Endothelial cell of umbilical vein (primary cell): ENCODE data around the gene ZNF664. TPM values are rescaled to one million over a fixed set of nuclear protein-coding genes. Genes with fewer than 3 reads are reported as not detected.

Source experiments
- BruUV-seq: library from RNA; stranded (reverse); fragments of 400-500 nt; replicated peaks from 2 replicates; lab custom pipeline; 2021; lab: Mats Ljungman, UMichigan
- CTCF ChIA-PET: fragments of 300-600, 350-600 bp; sonication (Branson Sonifier 250); formaldehyde crosslinking; loops from one replicate; lab custom pipeline; 2021; ENCODE audit warnings: antibody characterized with exemption, inconsistent platforms; lab: Charles Lee
- POLR2A ChIA-PET: fragments of 300-600, 350-600 bp; sonication (Branson Sonifier 250); formaldehyde crosslinking; loops from one replicate; lab custom pipeline; 2021; ENCODE audit warnings: antibody characterized with exemption, inconsistent platforms; lab: Charles Lee
- DNase-seq: peaks from one replicate; pipeline ENCODE4 v3.0.0-alpha.2; 2011; ENCODE audit warnings: low read depth, low spot score
- FAIRE-seq: peaks from 2 replicates; lab custom pipeline; 2011; peaks lifted over from hg19 to GRCh38; lab: Jason Lieb, UNC
- H2AFZ ChIP-seq: 2 replicates; pipeline ENCODE4 v1.6.0; 2012; ENCODE audit warnings: low read depth, low read length, control low read depth, inconsistent platforms
- H3K27ac ChIP-seq: 2 replicates; pipeline ENCODE4 v1.5.1; 2011; ENCODE audit warnings: low read depth, mild to moderate bottlenecking, control low read depth, low read length, moderate library complexity; ENCODE audit not compliant: insufficient read depth
- H3K27me3 ChIP-seq, 2 experiments: 2 replicates each; pipeline versions ENCODE4 v1.6.0 to v1.6.1; 2011; ENCODE audit warnings: low read length in 2 of 2, mixed read lengths in 1 of 2; ENCODE audit not compliant: control insufficient read depth in 2 of 2, insufficient read depth in 2 of 2
- H3K36me3 ChIP-seq, 2 experiments: 2 replicates in 1 of 2; 3 replicates in 1 of 2; pipeline ENCODE4 v1.5.1; 2011; ENCODE audit warnings: low read length in 2 of 2, mild to moderate bottlenecking in 1 of 2, moderate library complexity in 1 of 2; ENCODE audit not compliant: control insufficient read depth in 2 of 2, insufficient read depth in 2 of 2; ENCODE audit errors: extremely low read depth in 1 of 2
- H3K4me1 ChIP-seq: 3 replicates; pipeline ENCODE4 v1.5.1; 2011; ENCODE audit warnings: mild to moderate bottlenecking, low read length; ENCODE audit not compliant: control insufficient read depth, insufficient read depth; ENCODE audit errors: extremely low read depth
- H3K4me2 ChIP-seq: 2 replicates; pipeline ENCODE4 v1.6.1; 2011; ENCODE audit warnings: low read length, control low read depth, mixed read lengths; ENCODE audit not compliant: insufficient read depth
- H3K4me3 ChIP-seq, 3 experiments: fragments of 200-600 bp in 1 of 3; sonication (generic), shearing (Covaris generic) in 1 of 3; replicated peaks in 1 of 3; 2 replicates each; pipeline ENCODE4 v1.5.1; 2011 to 2016; ENCODE audit warnings: control low read depth in 3 of 3, low read length in 3 of 3, mild to moderate bottlenecking in 2 of 3, inconsistent platforms in 1 of 3, low read depth in 1 of 3, moderate library complexity in 1 of 3; ENCODE audit not compliant: insufficient read depth in 1 of 3
- H3K79me2 ChIP-seq: 2 replicates; pipeline ENCODE4 v1.6.0; 2012; ENCODE audit warnings: low read length, inconsistent platforms; ENCODE audit not compliant: control insufficient read depth, insufficient read depth
- H3K9ac ChIP-seq: replicated peaks from 2 replicates; pipeline ENCODE3; 2011; ENCODE audit warnings: low read length, control low read depth; ENCODE audit not compliant: insufficient read depth; ENCODE audit errors: extremely low read depth
- H3K9me1 ChIP-seq: replicated peaks from 3 replicates; pipeline ENCODE4 v1.6.0; 2011; ENCODE audit warnings: mild to moderate bottlenecking, low read length; ENCODE audit not compliant: control insufficient read depth, insufficient read depth; ENCODE audit errors: extremely low read depth
- H3K9me3 ChIP-seq: replicated peaks from 2 replicates; pipeline ENCODE4 v1.5.1; 2012; ENCODE audit warnings: low read length, inconsistent platforms; ENCODE audit not compliant: control insufficient read depth, insufficient read depth
- H4K20me1 ChIP-seq: replicated peaks from 2 replicates; pipeline ENCODE3; 2011; ENCODE audit warnings: mild to moderate bottlenecking, low read length; ENCODE audit not compliant: control insufficient read depth, insufficient read depth; ENCODE audit errors: extremely low read depth
- EZH2 ChIP-seq: IDR thresholded peaks from 2 replicates; pipeline ENCODE4 v1.6.1; 2012; ENCODE audit warnings: borderline replicate concordance, low read depth, mild to moderate bottlenecking, moderate library complexity, low read length, inconsistent platforms; ENCODE audit not compliant: severe bottlenecking
- FOS ChIP-seq: IDR thresholded peaks from 2 replicates; pipeline ENCODE4 v1.6.1; 2011; ENCODE audit warnings: mild to moderate bottlenecking, low read length, moderate library complexity, borderline replicate concordance; ENCODE audit not compliant: insufficient read depth
- GATA2 ChIP-seq: IDR thresholded peaks from 2 replicates; pipeline ENCODE4 v1.7.0; 2011; ENCODE audit warnings: low read depth, mild to moderate bottlenecking, moderate library complexity, mixed read lengths, low read length; ENCODE audit not compliant: insufficient read length, insufficient read depth
- JUN ChIP-seq: IDR thresholded peaks from 2 replicates; pipeline ENCODE4 v1.6.1; 2011; ENCODE audit warnings: borderline replicate concordance, low read depth; ENCODE audit not compliant: insufficient read length, insufficient read depth
- MYC ChIP-seq: IDR thresholded peaks from one replicate; pipeline ENCODE4 v1.6.1; 2011; ENCODE audit warnings: mild to moderate bottlenecking, low read depth, low read length
- POLR2A ChIP-seq: IDR thresholded peaks from 2 replicates; pipeline ENCODE4 v1.6.1; 2012; ENCODE audit warnings: low read depth, mild to moderate bottlenecking, control low read depth, low read length
- POLR2AphosphoS5 ChIP-seq: IDR thresholded peaks from 2 replicates; pipeline ENCODE4 v1.6.1; 2012; ENCODE audit warnings: low read depth, mild to moderate bottlenecking, control low read depth, low read length, moderate library complexity; ENCODE audit not compliant: insufficient read depth
- dilution Hi-C: fragments of 300-500 bp; cut with MboI; formaldehyde crosslinking; loops from one replicate; pipeline ENCODE4 v1.15.0; 2019; ENCODE audit warnings: low sequenced_read_pairs; ENCODE audit not compliant: extremely low pct_ligation_motif_present
- intact Hi-C: fragments of 100-400 bp; cut with micrococcal nuclease; formaldehyde crosslinking; loops from one replicate; pipeline ENCODE4 v1.10.0; 2022
- polyA plus RNA-seq, 4 experiments: library from polyadenylated mRNA; depleted of rRNA in 3 of 4; stranded (reverse) in 3 of 4; unstranded in 1 of 4; fragments of >200 nt; gene quantifications; 2 replicates each; pipeline versions ENCODE4 v1.2.1 to v1.2.3, GENCODE V29; 2011 to 2012; ENCODE audit warnings: missing spikeins in 1 of 4
- total RNA-seq: library from RNA; stranded (reverse); gene quantifications from 2 replicates; pipeline ENCODE4 v1.2.3, GENCODE V29; 2021
- TF ChIP-seq, protein P1 (sequence below): IDR thresholded peaks from 2 replicates; pipeline ENCODE4 v1.6.1; 2011; ENCODE audit not compliant: insufficient read depth, insufficient read length
- TF ChIP-seq, protein P2 (sequence below), 2 donors: IDR thresholded peaks; 1 replicate in 1 of 2; 2 replicates in 1 of 2; pipeline ENCODE4 v1.5.1; 2011; ENCODE audit warnings: low read length in 2 of 2, mild to moderate bottlenecking in 2 of 2, moderate library complexity in 2 of 2, control low read depth in 1 of 2, inconsistent platforms in 1 of 2, low read depth in 1 of 2; ENCODE audit not compliant: insufficient read depth in 1 of 2; ENCODE audit errors: extremely low read depth in 1 of 2

Gene ZNF664
- total and polyA plus RNA-seq, 2 donors (not counting 3 experiments of a cell fraction or from before 2014, with no cell fraction given): 29.8 to 71.3 TPM

DNA sequence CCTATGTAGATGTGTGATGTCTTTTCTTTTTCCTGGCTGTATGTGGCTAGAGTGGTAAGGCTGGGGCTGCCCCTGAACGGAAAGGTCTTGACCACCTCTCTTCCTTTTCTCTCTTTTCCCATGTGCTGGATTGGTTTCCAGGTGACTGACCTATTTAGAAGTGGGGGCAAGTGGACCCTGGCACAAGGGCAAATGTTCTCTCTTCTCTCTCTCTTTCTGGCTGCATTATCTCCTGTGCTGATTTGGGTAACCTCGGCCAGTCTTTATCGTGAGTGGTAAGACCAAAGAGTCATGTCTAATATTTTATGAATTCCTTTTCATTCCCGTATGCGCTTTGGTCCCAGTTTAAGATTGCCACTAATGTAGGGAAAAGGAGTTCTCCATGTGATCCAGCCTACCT is 16.2 kb downstream of the ZNF664 start:
- DNase-seq (no peak), FAIRE-seq (no peak)
- intact Hi-C loops (no loop called here), dilution Hi-C loops (no loop called here)
- peaks cover 12% of the 10 kb centered on the region for H3K4me1 ChIP-seq
- no peaks in the 10 kb centered on the region for H3K9me3 ChIP-seq
- H3K79me2 ChIP-seq: peaks cover 15% of the 10 kb centered on the region
- no peak overlapping the region for H3K9ac ChIP-seq
- peaks cover 11 to 17% of the 10 kb centered on the region in 2 experiments for H3K36me3 ChIP-seq
- POLR2A ChIA-PET: no interaction called here
- H3K27me3 ChIP-seq: no peaks in the 10 kb centered on the region
- H2AFZ ChIP-seq: no peak overlapping the region
- H3K4me2 ChIP-seq: no peak overlapping the region
- peaks cover 3% of the 10 kb centered on the region for H4K20me1 ChIP-seq
- H3K9me1 ChIP-seq: no peaks in the 10 kb centered on the region
- CTCF ChIA-PET: interaction anchor here (0.5 kb wide), 1 partner anchor 84 kb away, joined by 3 read pairs; no protein-coding TSS in a partner anchor
- TF ChIP-seq EZH2 (no peak), POLR2A (no peak), GATA2 (no peak), FOS (no peak), MYC (no peak), POLR2AphosphoS5 (no peak), JUN (no peak)
- TF ChIP-seq, protein P1, sequence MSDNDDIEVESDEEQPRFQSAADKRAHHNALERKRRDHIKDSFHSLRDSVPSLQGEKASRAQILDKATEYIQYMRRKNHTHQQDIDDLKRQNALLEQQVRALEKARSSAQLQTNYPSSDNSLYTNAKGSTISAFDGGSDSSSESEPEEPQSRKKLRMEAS: no peak
- TF ChIP-seq, protein P2, sequence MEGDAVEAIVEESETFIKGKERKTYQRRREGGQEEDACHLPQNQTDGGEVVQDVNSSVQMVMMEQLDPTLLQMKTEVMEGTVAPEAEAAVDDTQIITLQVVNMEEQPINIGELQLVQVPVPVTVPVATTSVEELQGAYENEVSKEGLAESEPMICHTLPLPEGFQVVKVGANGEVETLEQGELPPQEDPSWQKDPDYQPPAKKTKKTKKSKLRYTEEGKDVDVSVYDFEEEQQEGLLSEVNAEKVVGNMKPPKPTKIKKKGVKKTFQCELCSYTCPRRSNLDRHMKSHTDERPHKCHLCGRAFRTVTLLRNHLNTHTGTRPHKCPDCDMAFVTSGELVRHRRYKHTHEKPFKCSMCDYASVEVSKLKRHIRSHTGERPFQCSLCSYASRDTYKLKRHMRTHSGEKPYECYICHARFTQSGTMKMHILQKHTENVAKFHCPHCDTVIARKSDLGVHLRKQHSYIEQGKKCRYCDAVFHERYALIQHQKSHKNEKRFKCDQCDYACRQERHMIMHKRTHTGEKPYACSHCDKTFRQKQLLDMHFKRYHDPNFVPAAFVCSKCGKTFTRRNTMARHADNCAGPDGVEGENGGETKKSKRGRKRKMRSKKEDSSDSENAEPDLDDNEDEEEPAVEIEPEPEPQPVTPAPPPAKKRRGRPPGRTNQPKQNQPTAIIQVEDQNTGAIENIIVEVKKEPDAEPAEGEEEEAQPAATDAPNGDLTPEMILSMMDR (IDR thresholded peaks at IDR 0.05; ENCODE audit: extremely low read depth in 1 of 2, insufficient read depth in 1 of 2, low read depth in 1 of 2, low read length in 2 of 2): no peak
- no peak overlapping the region for H3K4me3 ChIP-seq
- BruUV-seq: no TSS peak
- H3K27ac ChIP-seq: no peak overlapping the region
